ENCODE results near the gene IL33.

The IL33 gene

DNA sequence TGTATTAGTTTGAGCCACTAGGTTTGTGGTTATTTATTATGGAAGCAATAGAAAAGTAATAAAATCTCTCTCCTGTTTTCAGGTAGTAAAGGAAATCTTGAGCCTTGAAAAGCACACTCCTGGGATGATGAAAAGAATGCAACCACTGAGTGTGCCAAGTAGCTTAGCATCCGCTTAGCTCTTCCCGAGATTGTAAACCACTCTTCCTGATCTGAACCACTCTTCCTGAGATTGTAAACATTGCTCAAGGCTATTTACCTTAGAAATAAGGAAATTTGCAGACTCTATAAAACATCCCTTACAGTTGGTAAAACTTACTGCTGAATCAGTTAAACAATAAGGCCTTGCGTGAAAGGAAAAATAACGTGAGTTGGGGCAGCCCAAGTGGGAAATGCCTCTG, 17.4 kb upstream of the IL33 start:
- no peak for FAIRE-seq
- no peak for TF ChIP-seq POLR2A (IDR thresholded peaks at IDR 0.05; ENCODE audit: low read depth, low read length)

GRCh38 chr9:6199596-6199995, 16.0 kb upstream of the IL33 start:
- FAIRE-seq (no peak), DNase-seq (ENCODE audit: insufficient read length, low spot score) (no peak)
- no peak for TF ChIP-seq POLR2A (IDR thresholded peaks at IDR 0.05; ENCODE audit: low read depth, low read length)

More for the DNA sequence above, 17.4 kb upstream of the IL33 start:
- no peak for DNase-seq (ENCODE audit: insufficient read length, low spot score)

- TF ChIP-seq POLR2A (IDR thresholded peaks at IDR 0.05; ENCODE audit: low read depth, low read length), result no peak
- FAIRE-seq, result no peak
- no peak for DNase-seq (ENCODE audit: insufficient read length, low spot score)
Measured at GRCh38 chr9:6200761-6201160, 14.8 kb upstream of the IL33 start.

DNA sequence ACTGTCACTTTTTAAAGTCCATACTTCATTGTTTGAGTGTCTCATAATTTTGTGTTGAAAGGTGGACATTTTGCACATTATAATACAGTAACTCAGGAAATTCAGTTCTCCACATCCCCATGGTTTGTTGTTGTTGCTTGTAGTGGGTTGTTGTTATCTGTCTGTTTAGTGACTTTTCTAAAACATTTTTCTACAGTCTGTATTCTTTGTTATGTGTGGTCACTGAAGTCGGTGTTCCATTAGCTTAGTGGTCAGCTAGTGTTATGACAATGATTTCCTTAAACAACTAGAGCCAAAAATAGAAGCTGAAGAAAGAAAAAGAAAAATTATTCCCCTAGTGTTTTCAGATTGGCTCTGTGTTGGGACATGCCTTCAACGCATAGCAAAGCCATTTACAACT, 5.6 kb upstream of the IL33 start:
- FAIRE-seq (no peak), DNase-seq (ENCODE audit: insufficient read length, low spot score) (no peak)
- TF ChIP-seq POLR2A (IDR thresholded peaks at IDR 0.05; ENCODE audit: low read depth, low read length), result no peak

DNA sequence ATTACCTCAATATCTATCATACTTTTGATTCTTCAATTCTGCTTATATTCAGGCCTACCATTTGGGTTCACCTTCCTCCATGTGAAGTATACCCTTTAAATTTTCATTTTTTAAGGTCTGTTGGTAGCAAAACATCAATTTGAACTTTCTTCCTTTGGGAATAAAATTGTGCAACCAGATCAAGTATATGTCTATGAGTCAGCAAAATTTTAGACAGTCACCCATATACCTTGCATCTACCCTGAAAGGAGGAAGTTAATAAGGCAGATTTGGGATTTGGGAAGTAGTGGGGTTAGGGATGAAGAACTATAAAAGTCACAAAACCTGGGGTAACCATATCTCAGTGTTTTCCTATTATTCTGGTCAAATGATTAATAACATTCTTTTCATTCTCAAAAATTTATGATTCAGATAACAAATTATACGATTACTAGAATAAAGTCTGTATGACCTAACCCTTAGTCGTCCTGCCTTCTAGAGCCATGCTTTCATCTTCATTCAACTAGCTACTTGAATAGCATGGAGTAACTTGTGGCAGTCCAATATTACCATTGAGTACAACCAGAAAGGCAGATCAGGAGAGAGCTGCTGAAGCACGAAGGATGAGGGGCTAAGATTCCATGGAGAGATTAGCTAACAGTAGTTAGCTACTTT, 2.8 kb upstream of the IL33 start:
- no peak for FAIRE-seq
- no peak for TF ChIP-seq POLR2A (IDR thresholded peaks at IDR 0.05; ENCODE audit: low read depth, low read length)
- DNase-seq (ENCODE audit: insufficient read length, low spot score), result no peak

- no peak for TF ChIP-seq POLR2A (IDR thresholded peaks at IDR 0.05; ENCODE audit: low read depth, low read length)
- DNase-seq (ENCODE audit: insufficient read length, low spot score) (no peak), FAIRE-seq (no peak)
Measured at GRCh38 chr9:6214434-6214833, 1.2 kb upstream of the IL33 start.

GRCh38 chr9:6214903-6215302, 704 bp upstream of the IL33 start:
- TF ChIP-seq POLR2A (IDR thresholded peaks at IDR 0.05; ENCODE audit: low read depth, low read length), result no peak
- no peak for FAIRE-seq
- no peak for DNase-seq (ENCODE audit: insufficient read length, low spot score)

DNA sequence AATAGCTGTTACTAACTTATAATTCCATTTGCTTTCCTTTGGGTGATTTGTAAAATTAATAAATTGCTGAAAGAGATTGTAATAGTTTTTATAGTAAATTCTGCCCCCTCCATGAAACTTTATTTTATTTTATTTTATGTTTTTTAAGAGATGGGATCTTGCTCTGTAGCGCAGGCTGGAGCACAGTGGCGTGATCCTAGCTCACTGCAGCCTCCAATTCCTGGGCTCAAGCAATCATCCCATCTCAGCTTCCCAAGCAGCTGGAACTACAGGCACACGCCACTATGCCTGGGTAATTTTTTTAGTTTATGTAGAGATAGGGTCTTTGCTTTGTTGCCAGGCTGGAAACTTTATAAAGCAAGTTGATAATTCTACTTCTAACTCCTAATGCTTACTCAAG, 395 bp downstream of the IL33 start:
- DNase-seq (ENCODE audit: insufficient read length, low spot score) (no peak), FAIRE-seq (no peak)
- no peak for TF ChIP-seq POLR2A (IDR thresholded peaks at IDR 0.05; ENCODE audit: low read depth, low read length)

GRCh38 chr9:6216951-6217350, 1.3 kb downstream of the IL33 start:
- TF ChIP-seq POLR2A (IDR thresholded peaks at IDR 0.05; ENCODE audit: low read depth, low read length), result no peak
- no peak for FAIRE-seq
- no peak for DNase-seq (ENCODE audit: insufficient read length, low spot score)

- DNase-seq (ENCODE audit: insufficient read length, low spot score) (no peak), FAIRE-seq (no peak)
- TF ChIP-seq POLR2A (IDR thresholded peaks at IDR 0.05; ENCODE audit: low read depth, low read length), result no peak
Measured at GRCh38 chr9:6218099-6218502, 2.5 kb downstream of the IL33 start.

DNA sequence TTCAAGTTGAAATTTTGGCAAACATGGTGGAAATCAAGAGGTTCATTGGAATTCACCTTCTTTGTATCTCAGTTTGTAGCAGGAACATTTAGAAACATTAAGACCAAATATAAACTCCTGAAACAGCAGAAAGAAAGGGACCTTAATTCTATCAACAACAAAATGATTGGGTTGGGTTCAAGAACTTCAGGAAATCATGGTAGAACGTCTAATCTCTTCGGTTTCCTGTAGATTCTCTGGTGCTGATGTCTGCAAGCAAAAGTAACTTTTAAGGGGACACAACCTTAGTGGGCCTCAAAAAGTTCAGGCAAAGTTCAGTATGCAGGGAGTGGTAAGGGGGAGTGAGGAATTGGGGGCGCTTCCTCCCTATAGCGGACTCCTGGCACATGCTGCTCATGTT, 3.4 kb downstream of the IL33 start:
- FAIRE-seq (no peak), DNase-seq (ENCODE audit: insufficient read length, low spot score) (no peak)
- no peak for TF ChIP-seq POLR2A (IDR thresholded peaks at IDR 0.05; ENCODE audit: low read depth, low read length)

DNA sequence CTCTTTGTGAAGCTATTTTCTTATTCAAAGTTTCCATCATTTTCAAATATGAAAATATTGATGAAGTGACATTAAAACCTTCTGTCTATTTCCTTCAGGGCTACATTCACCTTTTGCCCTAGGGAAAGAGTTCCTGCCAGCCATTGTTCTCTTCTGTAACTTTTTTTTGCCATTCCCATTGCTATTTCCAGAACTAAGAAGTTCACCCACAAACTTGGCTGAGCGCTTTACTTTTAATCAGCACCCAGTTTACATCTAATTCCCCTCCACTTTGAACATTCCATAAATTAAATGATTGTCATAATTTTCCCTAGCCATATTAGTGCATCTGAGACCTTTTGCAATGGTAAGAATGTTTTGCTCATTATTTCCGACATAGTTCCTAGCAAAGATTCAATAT, 4.4 kb downstream of the IL33 start:
- FAIRE-seq, result no peak
- DNase-seq (ENCODE audit: insufficient read length, low spot score), result no peak
- no peak for TF ChIP-seq POLR2A (IDR thresholded peaks at IDR 0.05; ENCODE audit: low read depth, low read length)

DNA sequence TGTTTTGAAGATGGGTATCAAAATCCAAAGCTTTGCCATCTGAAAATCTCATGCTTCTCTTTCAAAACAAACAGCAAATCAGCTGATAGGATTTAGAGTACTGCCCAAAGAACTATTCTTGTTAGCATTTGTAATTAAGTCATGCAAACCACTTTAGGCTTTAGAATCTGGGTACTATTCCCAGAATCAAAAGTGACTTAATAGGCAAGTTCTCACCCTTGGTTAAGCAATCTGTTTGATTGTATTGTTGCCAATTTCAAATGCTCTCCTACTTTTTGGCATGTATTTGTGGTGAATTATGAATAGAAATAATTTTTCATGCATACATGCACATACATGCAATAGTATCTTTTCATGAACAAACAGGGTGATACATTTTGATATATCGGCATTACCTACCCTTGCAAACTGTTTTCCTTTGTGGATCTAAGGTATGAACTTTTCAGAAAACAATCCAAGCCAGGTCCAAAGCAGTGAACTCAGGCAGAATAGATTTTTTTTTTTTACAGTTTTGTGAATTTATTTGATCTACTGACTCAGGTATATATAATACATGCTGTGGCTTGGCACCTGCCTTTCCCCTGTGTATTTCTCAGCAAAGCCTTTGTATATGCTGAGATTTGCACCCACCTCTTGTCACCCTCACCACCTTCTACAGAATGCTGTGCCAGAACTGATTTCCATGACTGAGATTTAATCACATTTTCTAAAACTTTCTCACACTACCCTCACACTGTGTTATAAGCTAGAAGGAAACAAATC, 9.0 kb downstream of the IL33 start:
- no peak for TF ChIP-seq POLR2A (IDR thresholded peaks at IDR 0.05; ENCODE audit: low read depth, low read length)
- no peak for DNase-seq (ENCODE audit: insufficient read length, low spot score)
- FAIRE-seq, result no peak

DNA sequence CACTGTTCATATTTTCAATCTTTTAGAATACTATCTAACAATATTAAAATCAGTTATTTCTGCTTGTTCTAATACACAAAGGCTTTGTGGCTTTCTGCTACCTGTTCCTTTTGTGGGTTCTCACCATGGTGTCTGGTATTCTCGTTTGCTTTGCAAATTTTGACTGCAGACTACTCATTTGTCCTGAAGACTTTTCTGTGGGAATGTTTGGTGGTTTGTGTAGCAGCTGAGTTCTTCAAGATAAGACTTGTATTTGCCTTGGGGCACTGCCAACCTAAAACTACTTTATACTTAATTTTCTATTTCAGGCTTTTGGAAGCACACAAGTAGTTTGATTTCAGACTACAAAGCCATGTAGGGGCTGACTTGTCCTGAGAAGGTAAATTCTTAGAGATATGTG, 11.1 kb downstream of the IL33 start:
- DNase-seq (ENCODE audit: insufficient read length, low spot score), result no peak
- no peak for TF ChIP-seq POLR2A (IDR thresholded peaks at IDR 0.05; ENCODE audit: low read depth, low read length)
- FAIRE-seq, result no peak

DNA sequence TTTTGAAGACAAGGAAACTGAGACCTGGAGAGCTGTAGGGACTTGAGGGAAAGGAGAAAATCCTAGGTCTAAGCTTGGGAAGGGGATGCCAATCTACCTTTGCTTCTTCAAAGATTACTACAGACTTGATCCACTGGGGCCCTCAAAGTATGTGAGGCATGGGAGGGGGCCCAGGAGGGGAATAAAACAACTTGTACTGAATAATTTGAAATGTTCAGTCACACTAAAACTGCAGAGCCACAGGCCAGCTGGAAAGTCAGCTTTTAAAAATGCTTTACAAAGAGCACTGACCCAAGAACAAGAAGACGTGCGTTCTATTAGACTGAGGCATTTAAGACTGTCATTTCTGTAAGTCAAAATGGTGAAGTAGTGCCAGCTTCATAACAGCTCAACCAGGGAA, 13.6 kb downstream of the IL33 start:
- no peak for FAIRE-seq
- DNase-seq (ENCODE audit: insufficient read length, low spot score), result no peak
- no peak for TF ChIP-seq POLR2A (IDR thresholded peaks at IDR 0.05; ENCODE audit: low read depth, low read length)
